HG02763 (cell line): ENCODE results near the gene CORO1C.

Experiments
- ATAC-seq: cut with Tn5 transposase; IDR thresholded peaks from one replicate; pipeline ENCODE4 v1.9.1; 2021; ENCODE audit warnings: mild to moderate bottlenecking, moderate library complexity; ENCODE audit not compliant: unreplicated experiment

The CORO1C gene

DNA sequence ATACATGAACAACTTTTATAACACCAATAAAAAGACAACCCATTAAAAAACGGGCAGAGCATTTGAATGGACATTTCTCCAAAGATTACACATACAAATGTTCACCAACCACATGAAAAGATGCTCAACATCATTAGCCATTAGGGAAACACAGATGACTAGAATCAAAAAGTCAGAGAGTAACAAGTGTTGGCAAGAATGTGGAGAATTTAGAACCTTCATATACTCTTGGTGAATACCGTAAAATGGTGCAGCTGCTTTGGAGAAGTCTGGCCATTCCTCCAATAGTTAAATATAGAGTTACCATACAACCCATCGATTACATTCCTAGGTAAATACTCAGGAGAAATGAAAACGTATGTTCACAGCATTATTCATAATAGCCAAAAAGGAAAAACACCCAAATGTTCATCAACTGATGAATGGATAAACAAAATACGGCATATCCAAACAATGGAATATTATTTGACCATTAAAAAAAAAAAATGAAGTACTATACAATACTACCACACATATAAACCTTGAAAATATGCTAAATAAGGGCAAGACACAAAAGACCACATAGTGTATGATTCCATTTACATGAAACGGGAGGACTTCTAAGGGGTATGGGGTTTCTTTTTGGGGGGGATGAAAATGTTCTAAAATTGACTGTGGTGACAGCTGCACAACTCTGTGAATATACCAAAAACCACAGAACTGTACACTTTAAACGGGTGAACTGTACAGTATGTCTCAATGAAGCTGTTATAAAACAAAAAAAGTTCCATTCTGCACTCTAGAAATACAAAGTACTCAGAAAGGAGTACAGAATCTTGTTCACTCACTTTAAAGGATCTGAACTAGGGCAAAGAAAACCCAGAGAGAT is 3.2 kb downstream of the CORO1C start:
- ATAC-seq = no peak

- ATAC-seq = no peak
Measured at GRCh38 chr12:108727161-108727560, 4.2 kb downstream of the CORO1C start.

DNA sequence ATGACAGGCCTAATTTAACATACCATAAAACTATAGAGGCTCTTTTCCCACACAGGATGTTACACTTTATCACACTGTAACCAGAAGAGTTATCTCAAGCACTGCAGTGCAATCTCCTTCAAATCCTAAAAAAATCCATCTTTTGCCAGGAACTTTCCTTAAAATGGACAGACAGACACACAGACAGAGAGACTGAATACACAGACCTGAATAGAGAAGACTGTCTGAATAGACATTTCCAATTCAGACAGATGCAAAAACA is 6.5 kb downstream of the CORO1C start:
- no peak for ATAC-seq

DNA sequence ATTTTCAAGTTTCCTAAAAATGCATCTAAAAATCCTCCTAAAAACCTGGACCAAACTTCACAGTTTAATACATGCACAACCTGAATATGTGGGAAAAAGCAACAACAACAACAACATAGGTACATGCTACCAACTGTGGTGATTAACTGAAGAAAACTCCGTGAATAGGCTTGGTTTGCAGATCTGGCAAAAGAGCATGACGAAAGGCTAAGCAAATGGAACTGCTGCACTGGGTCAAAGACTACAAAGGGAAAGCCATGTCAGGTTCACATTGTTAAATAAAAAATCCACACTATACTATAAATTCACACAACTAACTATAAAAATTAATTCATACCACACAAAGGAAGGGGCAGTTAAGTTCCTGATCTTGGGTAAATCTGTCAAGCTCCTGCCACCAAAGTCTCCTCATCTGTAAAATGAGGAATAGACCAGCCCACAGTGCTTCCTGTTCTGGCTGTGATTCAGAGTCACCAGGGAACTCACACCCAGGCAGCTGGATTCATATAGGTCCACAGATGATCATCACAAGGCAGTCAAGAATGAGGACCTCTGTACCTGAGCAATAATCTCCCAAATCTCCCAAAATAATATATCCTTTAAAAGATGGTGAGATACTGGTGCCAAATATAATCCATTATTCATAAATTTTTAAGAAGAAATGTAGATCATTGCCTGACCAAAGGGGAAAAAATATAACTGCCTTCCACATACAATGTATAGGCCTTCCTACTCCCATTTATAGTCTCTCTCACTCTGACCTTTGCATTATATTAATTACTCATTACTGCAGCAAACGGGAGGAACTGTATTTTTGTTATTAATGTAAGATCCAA is 7.0 kb downstream of the CORO1C start:
- no peak for ATAC-seq

DNA sequence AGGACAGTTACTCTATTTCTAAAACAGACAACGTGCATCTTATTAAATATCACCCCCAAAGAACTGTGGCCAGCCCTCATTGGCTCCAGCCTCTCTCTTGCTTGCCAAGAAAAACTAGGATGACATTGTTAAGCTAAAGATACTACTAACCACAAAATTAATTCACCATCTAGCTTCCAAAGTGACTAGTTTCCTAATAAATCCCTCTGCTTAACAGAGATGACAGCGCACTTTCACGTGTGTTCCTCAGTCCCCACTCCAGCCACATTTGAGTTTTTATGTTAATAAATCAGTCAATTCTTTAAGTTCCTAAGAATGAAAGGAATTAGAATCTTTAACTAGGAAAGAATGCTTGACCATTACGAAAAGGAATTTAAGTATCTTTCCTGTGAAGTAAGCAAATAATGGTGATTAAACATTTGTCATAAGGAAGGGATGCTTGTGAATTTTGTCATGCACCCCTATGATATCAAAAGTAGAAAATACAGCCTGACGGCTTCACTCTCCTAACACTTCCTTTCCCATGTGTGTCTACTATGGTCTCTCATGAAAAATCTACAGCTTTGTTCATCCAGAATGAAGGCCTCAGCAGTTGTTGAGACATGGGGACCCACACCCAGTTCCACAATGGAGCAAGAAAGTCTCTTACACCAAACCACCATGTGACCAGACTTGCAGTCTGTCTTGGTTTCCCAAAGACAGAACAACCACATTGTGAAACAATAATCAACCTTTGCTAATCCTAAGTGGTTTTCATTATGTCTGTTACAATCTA is 8.1 kb downstream of the CORO1C start:
- no peak for ATAC-seq

- no peak for ATAC-seq
Measured at GRCh38 chr12:108722463-108722862, 8.9 kb downstream of the CORO1C start.

DNA sequence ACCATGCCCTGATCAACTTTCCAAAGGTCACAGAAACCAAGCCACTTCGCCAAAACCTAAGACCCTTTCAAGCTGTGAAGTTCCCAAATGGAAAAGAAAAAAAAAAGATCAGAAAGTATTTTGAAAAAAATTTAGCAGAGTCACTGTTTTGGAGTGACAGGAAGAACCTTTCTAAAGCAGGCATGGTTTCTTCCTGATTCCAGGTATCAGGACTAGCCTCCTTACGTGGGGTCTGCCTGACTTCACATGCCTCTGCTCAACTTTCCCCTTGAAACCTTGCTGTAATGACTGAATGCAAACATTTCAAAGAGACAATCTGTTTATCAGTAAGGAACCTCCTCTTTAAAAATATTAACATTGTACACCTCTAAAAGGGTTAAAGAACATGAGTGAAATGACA is 9.5 kb downstream of the CORO1C start:
- ATAC-seq = no peak

DNA sequence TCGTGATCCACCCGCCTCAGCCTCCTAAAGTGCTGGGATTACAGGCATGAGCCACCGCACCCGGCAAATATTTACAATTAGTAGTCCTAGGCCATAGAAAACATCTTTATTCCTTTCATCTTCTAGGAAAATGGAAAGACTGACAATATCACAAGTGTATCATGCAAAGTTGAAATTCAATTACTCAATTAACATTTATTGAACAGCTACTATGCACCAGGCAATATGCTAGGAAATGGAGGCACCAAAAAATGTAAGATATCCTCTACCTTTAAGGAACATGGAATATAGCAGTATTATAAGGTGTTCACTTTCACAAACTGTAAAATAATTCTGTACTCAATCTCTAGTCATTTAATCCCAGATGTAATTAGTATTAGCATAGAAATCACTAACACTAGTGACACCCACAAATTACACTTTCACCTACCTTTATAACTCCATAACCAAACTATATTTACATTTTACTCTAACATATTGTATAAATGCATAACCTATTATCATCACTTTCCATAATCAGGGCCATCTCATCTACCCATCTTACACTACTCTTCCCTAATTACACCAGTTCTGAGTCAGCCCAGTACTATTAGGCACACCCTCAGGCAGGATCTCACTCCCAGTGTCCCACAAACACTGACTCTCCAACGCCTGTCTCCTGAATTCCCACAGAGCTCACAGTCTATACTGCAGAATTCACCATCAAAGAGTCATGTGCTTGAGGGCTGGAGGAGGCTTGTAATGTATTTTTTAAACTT is 10.4 kb downstream of the CORO1C start:
- no peak for ATAC-seq

DNA sequence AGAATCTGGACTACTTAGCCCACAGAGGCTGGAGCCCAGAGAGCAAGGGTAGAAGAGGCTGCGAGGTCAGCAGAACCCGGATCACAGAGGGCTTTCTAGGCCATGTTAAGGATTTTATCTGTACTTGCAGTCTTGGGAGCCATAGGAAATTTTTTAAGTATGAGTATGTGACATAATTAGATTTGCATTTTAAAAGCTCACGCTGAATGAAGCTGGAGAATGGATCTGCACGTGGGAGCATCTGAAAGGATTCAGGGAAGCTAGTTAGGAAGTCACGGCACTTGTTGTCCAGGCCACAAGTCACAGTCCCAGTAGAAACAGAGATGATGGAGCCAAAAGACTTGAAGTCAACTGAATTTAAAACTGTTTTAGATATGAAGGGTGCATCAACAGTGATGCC is 14.1 kb downstream of the CORO1C start:
- no peak for ATAC-seq

- ATAC-seq = no peak
Measured at GRCh38 chr12:108714866-108715265, 16.5 kb downstream of the CORO1C start.

- ATAC-seq = no peak
Measured at GRCh38 chr12:108713471-108713870, 17.8 kb downstream of the CORO1C start.

DNA sequence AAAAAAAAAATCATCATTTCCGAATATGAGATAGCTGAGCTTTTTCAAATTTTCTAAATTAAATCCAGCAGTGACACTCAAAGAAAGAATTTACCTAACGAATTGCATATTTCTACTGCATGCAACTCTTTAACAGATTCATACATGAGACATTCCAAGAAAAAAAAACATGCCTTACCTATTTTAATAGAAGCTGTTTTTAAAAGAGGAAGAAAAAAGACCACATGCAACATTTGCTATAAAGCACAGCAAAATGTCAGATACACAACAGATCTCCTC is 18.5 kb downstream of the CORO1C start:
- ATAC-seq = no peak

DNA sequence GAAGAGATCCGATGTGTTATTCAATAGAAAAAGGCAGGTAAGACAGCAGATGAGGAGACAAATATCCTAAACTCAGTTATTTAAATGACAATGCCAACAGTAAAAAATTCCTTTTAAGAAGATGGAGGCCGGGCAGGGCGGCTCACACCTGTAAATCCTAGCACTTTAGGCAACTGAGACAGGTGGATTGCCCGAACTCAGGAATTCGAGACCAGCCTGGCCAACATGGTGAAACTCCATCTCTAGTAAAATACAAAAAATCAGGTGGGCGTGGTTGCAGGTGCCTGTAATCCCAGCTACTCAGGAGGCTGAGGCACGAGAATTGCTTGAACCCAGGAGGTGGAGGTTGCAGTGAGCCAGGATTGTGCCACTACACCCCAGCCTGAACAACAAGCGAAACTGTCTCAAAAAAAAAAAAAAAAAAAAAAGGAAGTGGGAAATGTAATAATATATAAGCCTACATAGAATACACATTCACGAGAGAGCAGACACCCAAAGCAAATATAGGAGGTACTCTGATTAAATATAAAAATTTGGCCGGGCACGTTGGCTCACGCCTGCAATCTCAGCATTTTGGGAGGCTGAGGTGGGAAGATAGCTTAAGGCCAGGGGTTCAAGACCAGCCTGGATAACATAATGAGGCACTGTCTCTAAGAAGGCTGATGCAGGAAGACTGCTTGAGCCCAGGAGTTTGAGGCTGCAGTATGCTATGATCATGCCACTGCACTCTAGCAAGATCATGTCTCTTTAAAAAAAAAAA is 19.0 kb downstream of the CORO1C start:
- ATAC-seq = no peak

DNA sequence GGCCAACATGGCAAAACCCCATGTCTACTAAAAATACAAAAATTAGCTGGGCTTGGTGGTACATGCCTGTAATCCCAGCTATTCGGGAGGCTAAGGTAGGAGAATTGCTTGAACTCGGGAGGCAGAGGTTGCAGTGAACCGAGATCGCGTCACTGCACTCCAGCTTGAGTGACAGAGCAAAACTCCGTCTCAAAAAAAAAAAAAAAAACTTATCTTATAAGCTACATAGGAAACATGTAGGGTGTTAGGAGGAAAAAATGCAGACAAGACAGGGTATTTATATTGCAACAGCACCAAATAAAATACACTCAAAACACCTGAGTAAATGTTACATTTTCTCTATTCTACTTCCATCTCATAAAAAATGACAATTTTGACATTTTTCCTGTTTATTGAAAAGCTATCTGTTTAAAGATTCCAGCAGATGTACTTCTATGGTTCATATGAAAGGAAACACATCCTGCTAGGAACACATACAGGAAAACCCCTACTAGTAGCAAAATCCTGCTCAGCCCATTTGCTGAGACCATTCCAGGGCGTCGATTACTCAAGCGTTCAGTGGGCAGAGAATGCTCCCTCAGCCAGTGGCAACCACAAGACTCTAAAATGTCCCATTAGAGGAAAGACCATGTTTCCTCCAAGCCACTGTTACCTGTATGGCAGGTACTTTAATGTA is 19.7 kb downstream of the CORO1C start:
- ATAC-seq = no peak

- ATAC-seq = no peak
Measured at GRCh38 chr12:108709697-108710096, 21.6 kb downstream of the CORO1C start.

GRCh38 chr12:108704527-108704926 is 26.8 kb downstream of the CORO1C start:
- no peak for ATAC-seq

DNA sequence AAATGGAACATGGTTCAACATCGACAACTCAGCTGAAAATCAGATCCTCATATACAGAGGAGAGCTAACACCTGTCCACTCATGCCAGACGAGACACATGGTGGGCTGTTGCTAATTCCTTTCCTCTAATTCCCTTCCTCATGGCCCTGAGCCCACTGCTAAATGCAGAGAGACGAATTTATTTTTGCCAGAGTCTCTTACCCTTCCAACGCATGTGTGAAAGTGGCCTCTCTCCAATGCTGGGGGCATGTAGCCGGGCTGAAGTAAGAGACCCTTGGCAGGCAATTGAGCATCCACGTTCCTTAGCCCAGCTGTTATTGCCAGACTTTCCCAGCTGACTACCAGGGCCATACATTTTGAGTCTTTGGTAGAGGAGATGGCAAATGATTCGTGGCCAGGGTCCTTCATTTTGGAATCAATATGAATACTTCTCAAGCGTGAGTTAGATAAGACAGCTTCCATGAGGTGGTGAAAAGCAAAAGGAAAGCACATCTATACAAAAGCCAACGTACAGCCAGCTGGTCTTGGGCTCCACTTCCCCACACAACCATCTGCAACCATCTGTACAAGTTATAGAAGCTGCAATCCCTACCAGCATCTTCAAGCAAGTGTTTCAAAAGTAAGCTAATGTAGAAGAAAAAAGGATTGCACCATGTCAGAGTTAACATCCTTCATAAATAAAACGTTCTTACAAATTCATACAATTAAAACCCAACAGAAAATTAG is 28.6 kb downstream of the CORO1C start:
- ATAC-seq = no peak

GRCh38 chr12:108701779-108702441 is 29.4 kb downstream of the CORO1C start:
- ATAC-seq = no peak
